Ovary (tissue), 9 donors: ENCODE data around the gene XKR7. TPM values are rescaled to one million over a fixed set of nuclear protein-coding genes. Genes with fewer than 3 reads are reported as not detected.

Experiments
- DNase-seq, 5 donors: peaks; one replicate each; pipeline ENCODE4 v3.0.0-alpha.2; 2019 to 2020
- H3K27ac ChIP-seq, 2 donors: fragments of 200-600 bp; one replicate each; pipeline versions ENCODE4 v1.5.1 to v1.8.0; 2019 to 2022
- H3K27me3 ChIP-seq: fragments of 200-600 bp; one replicate; pipeline ENCODE4 v1.8.0; 2022
- H3K36me3 ChIP-seq: fragments of 200-600 bp; sonication (generic); one replicate; pipeline ENCODE4 v1.5.1; 2019
- H3K4me1 ChIP-seq: one replicate; pipeline ENCODE4 v1.8.1; 2013; ENCODE audit warnings: mild to moderate bottlenecking, moderate library complexity; ENCODE audit not compliant: insufficient read depth
- H3K4me3 ChIP-seq: fragments of 200-600 bp; sonication (generic); one replicate; pipeline ENCODE4 v1.5.1; 2017
- H3K9me3 ChIP-seq, 2 donors: fragments of 200-600 bp in 1 of 2; sonication (generic) in 1 of 2; one replicate each; pipeline versions ENCODE4 v1.5.1 to v1.8.1; 2013 to 2019; ENCODE audit warnings: mild to moderate bottlenecking in 1 of 2, moderate library complexity in 1 of 2
- EP300 ChIP-seq: sonication (generic); formaldehyde crosslinking; IDR thresholded peaks from one replicate; pipeline ENCODE4 v1.6.1; 2017; ENCODE audit warnings: antibody characterized with exemption
- POLR2A ChIP-seq: fragments of 450-650 bp; IDR thresholded peaks from one replicate; pipeline ENCODE4 v1.6.1; 2017; ENCODE audit warnings: antibody characterized with exemption, mild to moderate bottlenecking, moderate library complexity
- WGBS, 3 donors: extraction: QIAGEN DNeasy Blood & Tissue Kit in 1 of 3; methylation state at CpG; one replicate each; pipeline versions ENCODE4 v1.1.5 to v1.1.7; 2013 to 2017; 5-methylcytosine and 5-hydroxymethylcytosine counted together
- intact Hi-C, 4 donors: fragments of 100-400 bp; cut with DNase I; formaldehyde crosslinking; loops; one replicate each; pipeline versions ENCODE4 v1.11.0 to v1.15.1; 2022 to 2023
- polyA plus RNA-seq, 2 donors: library from polyadenylated mRNA; stranded (reverse); fragments of 200-250 nt in 1 of 2; fragments of 350-450 nt in 1 of 2; fragmentation: Illumina TruSeq in 1 of 2; extraction: RNeasy Lipid Tissue Mini Kit (QIAGEN cat#74804) in 1 of 2; gene quantifications; one replicate each; pipeline ENCODE4 v1.2.3, GENCODE V29; 2013 to 2014
- total RNA-seq, 7 donors: library from RNA; depleted of rRNA in 2 of 7; stranded (reverse); fragments of >200 nt in 2 of 7; fragmentation: NEBNext Ultra II Directional in 3 of 7; extraction: Animal tissue kit (Norgen Biotek cat#: 25700) in 3 of 7; gene quantifications; one replicate each; pipeline versions ENCODE4 v1.1.0 to v1.2.4, GENCODE V29; 2016 to 2023
- TF ChIP-seq, protein P1 (sequence below), 3 donors: fragments of 450-650 bp in 2 of 3; fragments of 200-600 bp in 1 of 3; IDR thresholded peaks; one replicate each; pipeline versions ENCODE4 v1.5.1 to v1.8.0; 2016 to 2022; ENCODE audit warnings: antibody characterized with exemption in 3 of 3, mild to moderate bottlenecking in 1 of 3
- donor health status: DM: no; HTN: no; CAD: no; lungs with moderate emphysema.
- donor health status: DM: no; HTN: no; CAD: no.
- donor health status: Bipolar disorder and iron deficiency.
- donor health status: DM: yes; HTN: yes; CAD: no.
- donor health status: DM: no; HTN: no; CAD: no.
- donor health status: DM: yes; HTN: yes; CAD: no.

Gene XKR7
- total and polyA plus RNA-seq, 9 donors, result not detected

DNA sequence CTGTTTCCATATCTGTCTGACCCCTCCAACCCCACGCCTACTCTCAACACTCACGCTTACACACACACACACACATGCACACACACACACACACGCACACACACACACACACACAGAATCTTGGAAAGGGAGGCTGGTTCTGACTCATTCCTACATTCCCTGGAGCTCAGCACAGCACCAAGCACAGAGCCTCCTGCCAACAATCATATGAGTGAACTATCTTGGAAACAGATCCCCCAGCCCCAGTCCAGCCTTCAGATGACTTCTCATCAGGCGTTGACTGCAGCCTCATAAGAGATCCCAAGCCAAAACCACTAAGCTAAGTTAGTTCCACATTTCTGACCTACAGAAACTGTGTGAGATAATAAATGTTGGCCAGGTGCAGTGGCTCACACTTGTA lies 70.0 kb downstream of the XKR7 start:
- DNase-seq, result no peak
- 59 to 83% (median 79%) methylated on average over 4 of the region's 4 CpGs for WGBS, 3 donors
- Histone ChIP-seq H3K27me3 (no peaks in the 10 kb centered on the region), H3K4me3 (no peak overlapping the region), H3K4me1 (no peaks in the 10 kb centered on the region), H3K36me3 (no peaks in the 10 kb centered on the region), H3K27ac (no peak overlapping the region), H3K9me3 (no peaks in the 10 kb centered on the region)
- no peak for TF ChIP-seq POLR2A
- TF ChIP-seq, protein P1, sequence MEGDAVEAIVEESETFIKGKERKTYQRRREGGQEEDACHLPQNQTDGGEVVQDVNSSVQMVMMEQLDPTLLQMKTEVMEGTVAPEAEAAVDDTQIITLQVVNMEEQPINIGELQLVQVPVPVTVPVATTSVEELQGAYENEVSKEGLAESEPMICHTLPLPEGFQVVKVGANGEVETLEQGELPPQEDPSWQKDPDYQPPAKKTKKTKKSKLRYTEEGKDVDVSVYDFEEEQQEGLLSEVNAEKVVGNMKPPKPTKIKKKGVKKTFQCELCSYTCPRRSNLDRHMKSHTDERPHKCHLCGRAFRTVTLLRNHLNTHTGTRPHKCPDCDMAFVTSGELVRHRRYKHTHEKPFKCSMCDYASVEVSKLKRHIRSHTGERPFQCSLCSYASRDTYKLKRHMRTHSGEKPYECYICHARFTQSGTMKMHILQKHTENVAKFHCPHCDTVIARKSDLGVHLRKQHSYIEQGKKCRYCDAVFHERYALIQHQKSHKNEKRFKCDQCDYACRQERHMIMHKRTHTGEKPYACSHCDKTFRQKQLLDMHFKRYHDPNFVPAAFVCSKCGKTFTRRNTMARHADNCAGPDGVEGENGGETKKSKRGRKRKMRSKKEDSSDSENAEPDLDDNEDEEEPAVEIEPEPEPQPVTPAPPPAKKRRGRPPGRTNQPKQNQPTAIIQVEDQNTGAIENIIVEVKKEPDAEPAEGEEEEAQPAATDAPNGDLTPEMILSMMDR (IDR thresholded peaks at IDR 0.05), result no peak
- no peak for TF ChIP-seq EP300
- intact Hi-C loops, result loop anchor here in 1 of 4 donors (5.0 kb wide), 1 partner anchor 216 kb away; no protein-coding TSS in a partner anchor

DNA sequence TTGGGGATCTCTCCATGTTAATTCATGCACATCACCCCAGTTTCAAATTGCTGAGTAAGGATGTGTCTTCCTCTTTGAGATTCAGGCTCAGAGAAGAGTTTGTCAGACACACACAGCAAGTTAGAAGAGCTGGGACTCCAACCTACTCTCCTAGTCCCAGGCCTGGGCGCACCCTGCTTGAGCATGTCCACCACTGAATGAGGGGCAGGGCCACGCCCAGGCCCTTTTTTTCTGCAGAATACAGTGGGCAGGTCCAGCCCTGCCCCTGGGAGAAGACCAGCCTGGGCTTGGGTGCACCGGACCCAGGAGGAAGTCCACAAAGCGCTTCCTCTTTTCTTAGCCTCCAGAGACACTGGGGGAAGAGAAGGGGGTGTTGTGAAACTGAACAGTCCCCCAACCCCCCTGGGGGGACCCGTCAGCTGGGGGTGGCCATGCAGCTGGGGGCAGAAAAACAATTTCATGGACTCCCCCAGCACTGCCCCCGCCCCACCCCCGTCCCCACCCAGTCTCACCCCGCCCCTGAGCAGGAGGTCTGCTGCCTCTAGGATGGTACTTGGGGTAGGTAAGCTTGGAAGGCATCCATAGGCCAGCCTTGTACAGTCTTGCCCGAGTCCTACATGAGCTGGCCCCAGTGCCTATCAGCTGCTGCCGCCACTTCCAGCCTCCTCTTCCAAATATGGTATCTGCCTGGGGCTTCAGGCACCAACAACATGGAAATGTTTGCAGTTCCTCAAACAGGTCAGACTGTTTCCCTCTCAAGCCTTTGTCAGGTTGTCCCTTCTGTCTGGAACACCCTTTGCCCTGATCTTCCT lies 72.4 kb downstream of the XKR7 start:
- H3K9me3 ChIP-seq, result no peaks in the 10 kb centered on the region
- no peak overlapping the region for H3K27ac ChIP-seq
- H3K4me1 ChIP-seq, result no peaks in the 10 kb centered on the region
- H3K36me3 ChIP-seq, result no peaks in the 10 kb centered on the region
- H3K4me3 ChIP-seq, result no peak overlapping the region
- no peak for DNase-seq
- no peaks in the 10 kb centered on the region for H3K27me3 ChIP-seq
- intact Hi-C loops, result no loop called here
- TF ChIP-seq EP300 (no peak), POLR2A (no peak)
- TF ChIP-seq, protein P1 (IDR thresholded peaks at IDR 0.05), result no peak
- WGBS, 3 donors, result 69 to 72% (median 70%) methylated on average over 10 of the region's 10 CpGs

- intact Hi-C loops, result no loop called here
- no peak overlapping the region for H3K4me3 ChIP-seq
- H3K27me3 ChIP-seq, result no peaks in the 10 kb centered on the region
- no peaks in the 10 kb centered on the region for H3K4me1 ChIP-seq
- TF ChIP-seq, protein P1 (IDR thresholded peaks at IDR 0.05), result no peak
- no peak for TF ChIP-seq POLR2A
- TF ChIP-seq EP300, result no peak
- H3K9me3 ChIP-seq, result peaks cover 0 to 5% of the 10 kb centered on the region in 2 donors
- no peak overlapping the region for H3K27ac ChIP-seq
- no peak for DNase-seq
- H3K36me3 ChIP-seq, result no peaks in the 10 kb centered on the region
- WGBS, 3 donors, result 69 to 78% (median 78%) methylated on average over 3 of the region's 3 CpGs
Observed at GRCh38 chr20:32045999-32046398, 78.0 kb downstream of the XKR7 start.

GRCh38 chr20:32050324-32050841 lies 82.4 kb downstream of the XKR7 start:
- no peak overlapping the region for H3K27ac ChIP-seq
- peaks cover 0 to 5% of the 10 kb centered on the region in 2 donors for H3K9me3 ChIP-seq
- intact Hi-C loops, result no loop called here
- no peaks in the 10 kb centered on the region for H3K36me3 ChIP-seq
- no peak overlapping the region for H3K4me3 ChIP-seq
- no peak for TF ChIP-seq POLR2A
- TF ChIP-seq EP300, result no peak
- TF ChIP-seq, protein P1 (IDR thresholded peaks at IDR 0.05), result no peak
- no peaks in the 10 kb centered on the region for H3K4me1 ChIP-seq
- no peak for DNase-seq
- no peaks in the 10 kb centered on the region for H3K27me3 ChIP-seq
- 90% methylated on average over 4 of the region's 4 CpGs for WGBS, 3 donors
